SU-DHL-6 (cell line): ENCODE data around the gene APELA.
"Not testable (repeated sequence)": the region's sequence is repeated elsewhere in the genome, so short reads cannot be mapped to it uniquely, and the experiment has no call there.

Experiments
- H2AFZ ChIP-seq: fragments of 200-600 bp; sonication (generic); 2 replicates; pipeline ENCODE4 v1.6.1; 2014; ENCODE audit warnings: low read depth, mild to moderate bottlenecking, moderate library complexity, mixed read lengths, antibody characterized with exemption, low read length; ENCODE audit not compliant: severe bottlenecking
- H3F3A ChIP-seq: fragments of 200-600 bp; shearing (Covaris generic); 2 replicates; pipeline ENCODE4 v1.6.0; 2016; ENCODE audit warnings: antibody characterized with exemption, mild to moderate bottlenecking; ENCODE audit not compliant: insufficient read depth
- H3K27ac ChIP-seq: fragments of 200-600 bp; sonication (generic); 2 replicates; pipeline ENCODE4 v1.5.1; 2016; ENCODE audit warnings: low read depth, mild to moderate bottlenecking, low read length, moderate library complexity, mixed read lengths
- H3K27me3 ChIP-seq: fragments of 200-600 bp; sonication (generic), shearing (Covaris generic); 2 replicates; pipeline ENCODE4 v1.6.0; 2014; ENCODE audit warnings: mild to moderate bottlenecking, low read length
- H3K36me3 ChIP-seq: fragments of 200-600 bp; sonication (generic); 2 replicates; pipeline ENCODE4 v1.6.1; 2014; ENCODE audit warnings: mild to moderate bottlenecking, low read length, mixed read lengths
- H3K4me2 ChIP-seq: fragments of 300-600, 200-600 bp; shearing (Covaris generic), sonication (generic); 2 replicates; pipeline ENCODE4 v1.6.0; 2014; ENCODE audit warnings: low read length, low read depth, mild to moderate bottlenecking; ENCODE audit not compliant: poor library complexity, severe bottlenecking
- H3K4me3 ChIP-seq: fragments of 200-600 bp; sonication (generic); 2 replicates; pipeline ENCODE4 v1.5.1; 2014; ENCODE audit warnings: antibody characterized with exemption, low read length, mild to moderate bottlenecking, mixed read lengths; ENCODE audit not compliant: insufficient read depth, poor library complexity, severe bottlenecking
- H3K79me2 ChIP-seq: fragments of 200-600 bp; sonication (generic); 2 replicates; pipeline ENCODE4 v1.6.1; 2014; ENCODE audit warnings: mild to moderate bottlenecking, low read length, moderate library complexity; ENCODE audit not compliant: insufficient read depth
- H3K9ac ChIP-seq: fragments of 200-600 bp; sonication (generic); 2 replicates; pipeline ENCODE4 v1.7.0; 2014; ENCODE audit warnings: mild to moderate bottlenecking, low read length
- H3K9me2 ChIP-seq: fragments of 200-600 bp; sonication (generic); replicated peaks from 2 replicates; pipeline ENCODE4 v1.6.1; 2014; ENCODE audit warnings: low read length; ENCODE audit not compliant: insufficient read depth
- H3K9me3 ChIP-seq: fragments of 200-600 bp; sonication (generic); 2 replicates; pipeline ENCODE4 v1.6.1; 2014; ENCODE audit warnings: low read length, mixed read lengths; ENCODE audit not compliant: insufficient read depth
- H4K20me1 ChIP-seq: fragments of 200-600 bp; sonication (generic); 2 replicates; pipeline ENCODE4 v1.6.1; 2014; ENCODE audit warnings: low read depth, mild to moderate bottlenecking, antibody characterized with exemption, low read length, moderate library complexity, mixed read lengths
- EZH2phosphoT487 ChIP-seq: fragments of 200-600 bp; sonication (generic), shearing (Covaris generic); conservative IDR thresholded peaks from 2 replicates; pipeline ENCODE4 v1.6.1; 2018; ENCODE audit warnings: mild to moderate bottlenecking, antibody characterized with exemption, low read length, moderate library complexity, mixed read lengths
- TF ChIP-seq, protein P1 (sequence below): fragments of 200-600 bp; sonication (generic); IDR thresholded peaks from one replicate; pipeline ENCODE4 v1.5.1; 2017; ENCODE audit warnings: antibody characterized with exemption, mild to moderate bottlenecking, low read length, moderate library complexity; ENCODE audit not compliant: insufficient read depth, poor library complexity, severe bottlenecking

Gene APELA

DNA sequence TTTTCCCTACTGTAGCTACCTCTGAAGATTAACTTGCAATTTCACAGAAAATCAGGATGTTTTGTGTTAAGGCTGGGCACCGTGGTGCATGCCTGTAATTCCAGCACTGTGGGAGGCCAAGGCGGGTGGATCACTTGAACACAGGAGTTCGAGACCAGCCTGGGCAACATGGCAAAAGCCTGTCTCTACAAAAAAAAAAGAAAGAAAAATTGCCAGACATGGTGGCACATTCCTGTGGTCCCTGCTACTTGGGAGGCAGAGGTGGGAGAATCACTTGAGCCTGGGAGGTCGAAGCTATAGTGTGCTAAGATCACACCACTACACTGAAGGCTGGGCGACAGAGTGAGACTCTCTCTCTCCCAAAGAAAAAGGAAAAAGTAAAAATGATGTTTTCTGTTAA, 27.4 kb downstream of the APELA start:
- Histone ChIP-seq H2AFZ (no peak overlapping the region), H3F3A (no peaks in the 10 kb centered on the region), H4K20me1 (no peaks in the 10 kb centered on the region), H3K9me3 (no peaks in the 10 kb centered on the region), H3K27ac (no peak overlapping the region), H3K9me2 (no peaks in the 10 kb centered on the region), H3K36me3 (no peaks in the 10 kb centered on the region), H3K27me3 (no peaks in the 10 kb centered on the region), H3K4me2 (no peak overlapping the region), H3K9ac (no peak overlapping the region), H3K4me3 (no peak overlapping the region), H3K79me2 (no peaks in the 10 kb centered on the region)
- TF ChIP-seq, protein P1, sequence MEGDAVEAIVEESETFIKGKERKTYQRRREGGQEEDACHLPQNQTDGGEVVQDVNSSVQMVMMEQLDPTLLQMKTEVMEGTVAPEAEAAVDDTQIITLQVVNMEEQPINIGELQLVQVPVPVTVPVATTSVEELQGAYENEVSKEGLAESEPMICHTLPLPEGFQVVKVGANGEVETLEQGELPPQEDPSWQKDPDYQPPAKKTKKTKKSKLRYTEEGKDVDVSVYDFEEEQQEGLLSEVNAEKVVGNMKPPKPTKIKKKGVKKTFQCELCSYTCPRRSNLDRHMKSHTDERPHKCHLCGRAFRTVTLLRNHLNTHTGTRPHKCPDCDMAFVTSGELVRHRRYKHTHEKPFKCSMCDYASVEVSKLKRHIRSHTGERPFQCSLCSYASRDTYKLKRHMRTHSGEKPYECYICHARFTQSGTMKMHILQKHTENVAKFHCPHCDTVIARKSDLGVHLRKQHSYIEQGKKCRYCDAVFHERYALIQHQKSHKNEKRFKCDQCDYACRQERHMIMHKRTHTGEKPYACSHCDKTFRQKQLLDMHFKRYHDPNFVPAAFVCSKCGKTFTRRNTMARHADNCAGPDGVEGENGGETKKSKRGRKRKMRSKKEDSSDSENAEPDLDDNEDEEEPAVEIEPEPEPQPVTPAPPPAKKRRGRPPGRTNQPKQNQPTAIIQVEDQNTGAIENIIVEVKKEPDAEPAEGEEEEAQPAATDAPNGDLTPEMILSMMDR: no peak
- TF ChIP-seq EZH2phosphoT487: no peak

DNA sequence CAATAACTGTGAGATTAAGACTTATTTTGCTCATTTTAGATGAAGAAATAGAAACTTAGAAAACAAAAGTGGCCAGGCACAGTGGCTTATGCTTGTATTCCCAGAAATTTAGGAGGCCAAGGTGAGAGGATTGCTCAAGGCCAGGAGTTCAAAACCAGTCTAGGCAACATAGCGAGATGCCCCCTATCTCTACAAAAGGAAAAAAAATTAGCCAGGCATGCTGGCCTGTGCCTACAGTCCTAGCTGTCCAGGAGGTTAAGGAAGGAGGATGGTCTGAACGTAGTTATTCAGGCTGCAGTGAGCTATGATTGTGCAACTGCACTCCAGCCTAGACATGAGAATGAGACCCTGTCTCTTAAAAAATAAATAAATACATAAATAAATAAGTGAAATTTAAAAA, 28.0 kb downstream of the APELA start:
- no peak overlapping the region for H2AFZ ChIP-seq
- H3K27ac ChIP-seq: no peak overlapping the region
- H3F3A ChIP-seq: no peaks in the 10 kb centered on the region
- no peaks in the 10 kb centered on the region for H3K9me3 ChIP-seq
- TF ChIP-seq EZH2phosphoT487: no peak
- TF ChIP-seq, protein P1: no peak
- H3K9me2 ChIP-seq: no peaks in the 10 kb centered on the region
- no peaks in the 10 kb centered on the region for H3K36me3 ChIP-seq
- H3K4me3 ChIP-seq: no peak overlapping the region
- H3K79me2 ChIP-seq: no peaks in the 10 kb centered on the region
- H3K4me2 ChIP-seq: no peak overlapping the region
- no peaks in the 10 kb centered on the region for H4K20me1 ChIP-seq
- no peaks in the 10 kb centered on the region for H3K27me3 ChIP-seq
- no peak overlapping the region for H3K9ac ChIP-seq

DNA sequence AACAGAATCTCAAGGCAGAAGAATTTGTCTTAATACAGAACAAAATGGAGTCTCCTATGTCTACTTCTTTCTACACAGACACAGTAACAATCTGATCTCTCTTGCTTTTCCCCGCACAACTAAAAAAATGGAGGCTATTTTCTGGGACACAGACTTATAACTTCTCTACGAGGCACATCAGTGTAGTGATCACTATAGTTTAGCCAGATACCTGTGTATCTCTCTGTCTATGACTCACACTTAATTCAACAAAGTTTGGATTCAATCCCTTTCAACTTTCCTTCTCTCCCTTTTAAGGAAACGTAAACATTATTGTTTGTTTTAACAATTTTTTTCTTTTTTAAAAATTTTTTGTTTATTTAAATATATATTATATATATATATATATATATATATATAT, 29.4 kb downstream of the APELA start:
- H3K27me3 ChIP-seq: no peaks in the 10 kb centered on the region
- H3K79me2 ChIP-seq: no peaks in the 10 kb centered on the region
- no peaks in the 10 kb centered on the region for H3K36me3 ChIP-seq
- TF ChIP-seq EZH2phosphoT487: no peak
- TF ChIP-seq, protein P1: no peak
- H3K4me2 ChIP-seq: no peak overlapping the region
- H3K9me3 ChIP-seq: no peaks in the 10 kb centered on the region
- no peaks in the 10 kb centered on the region for H3K9me2 ChIP-seq
- no peak overlapping the region for H3K9ac ChIP-seq
- H3K4me3 ChIP-seq: no peak overlapping the region
- no peaks in the 10 kb centered on the region for H4K20me1 ChIP-seq
- no peaks in the 10 kb centered on the region for H3F3A ChIP-seq
- no peak overlapping the region for H2AFZ ChIP-seq
- no peak overlapping the region for H3K27ac ChIP-seq

DNA sequence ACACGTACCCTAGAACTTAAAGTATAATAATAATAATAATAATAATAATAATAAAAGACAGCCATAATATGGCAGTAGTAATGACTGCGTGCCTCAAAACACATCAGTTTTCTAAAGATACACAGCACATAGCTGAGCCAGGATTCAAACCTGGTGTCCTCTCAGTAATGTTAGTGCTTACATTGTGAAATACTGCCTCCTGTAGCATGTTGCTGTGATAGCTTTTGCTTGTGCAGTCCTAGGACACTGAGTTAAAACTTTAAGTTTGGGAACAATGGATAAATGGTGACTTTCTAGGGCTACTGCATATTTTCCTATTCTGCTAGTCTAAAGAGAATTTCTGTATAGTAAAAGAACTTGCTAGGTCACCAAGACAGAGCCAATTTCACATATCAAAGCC, 36.5 kb downstream of the APELA start:
- not testable (repeated sequence) for H3K9me2 ChIP-seq, H3K27me3 ChIP-seq, H3F3A ChIP-seq, H3K9me3 ChIP-seq, H3K79me2 ChIP-seq, H4K20me1 ChIP-seq, H3K4me3 ChIP-seq, H3K9ac ChIP-seq, H3K36me3 ChIP-seq, H2AFZ ChIP-seq, H3K27ac ChIP-seq, H3K4me2 ChIP-seq
